Gastroesophageal sphincter (tissue), 4 donors: Measurements from ENCODE around the gene AMZ1. TPM values are rescaled to one million over a fixed set of nuclear protein-coding genes. Genes with fewer than 3 reads are reported as not detected.
A peak's percentile ranks its signal among the peaks of the same experiment; 100 is the strongest.
"Not testable (repeated sequence)": the region's sequence is repeated elsewhere in the genome, so short reads cannot be mapped to it uniquely, and the experiment has no call there.

Experiments used
- ATAC-seq: fragments of 150-250 bp; one replicate; pipeline ENCODE4 v1.9.1; 2016; ENCODE audit warnings: mild to moderate bottlenecking, moderate library complexity
- H3K27ac ChIP-seq, 4 donors: fragments of 200-600 bp; sonication (generic) in 3 of 4; 1 replicate in 3 of 4; 2 replicates in 1 of 4; pipeline ENCODE4 v1.5.1; 2016 to 2019
- H3K27me3 ChIP-seq: fragments of 200-600 bp; sonication (generic); one replicate; pipeline ENCODE4 v1.5.1; 2019
- H3K36me3 ChIP-seq, 2 donors: fragments of 200-600 bp; sonication (generic); one replicate each; pipeline ENCODE4 v1.5.1; 2019; ENCODE audit warnings: control low read depth in 1 of 2
- H3K4me1 ChIP-seq, 3 donors: fragments of 200-600 bp; sonication (generic); 1 replicate in 2 of 3; 2 replicates in 1 of 3; pipeline ENCODE4 v1.5.1; 2016 to 2019; ENCODE audit warnings: control low read depth in 2 of 3
- H3K4me3 ChIP-seq, 2 donors: fragments of 200-600 bp; sonication (generic); one replicate each; pipeline ENCODE4 v1.5.1; 2019; ENCODE audit warnings: mild to moderate bottlenecking in 1 of 2, moderate library complexity in 1 of 2
- H3K9me3 ChIP-seq, 3 donors: fragments of 200-600 bp; sonication (generic); one replicate each; pipeline ENCODE4 v1.5.1; 2017 to 2019; ENCODE audit warnings: control low read depth in 2 of 3
- EP300 ChIP-seq: sonication (generic); formaldehyde crosslinking; IDR thresholded peaks from one replicate; pipeline ENCODE4 v1.6.1; 2017; ENCODE audit warnings: antibody characterized with exemption, mild to moderate bottlenecking
- POLR2A ChIP-seq, 2 donors: fragments of 450-650 bp; IDR thresholded peaks; one replicate each; pipeline ENCODE4 v1.6.1; 2017; ENCODE audit warnings: antibody characterized with exemption in 2 of 2, mild to moderate bottlenecking in 2 of 2, moderate library complexity in 1 of 2
- POLR2AphosphoS5 ChIP-seq: sonication (generic); formaldehyde crosslinking; IDR thresholded peaks from one replicate; pipeline ENCODE4 v1.6.1; 2017; ENCODE audit warnings: antibody characterized with exemption
- WGBS, 2 donors: methylation state at CpG; one replicate each; pipeline ENCODE4 v1.1.5; 2018; ENCODE audit warnings: low coverage in 1 of 2; 5-methylcytosine and 5-hydroxymethylcytosine counted together
- total RNA-seq, 4 donors: library from RNA; depleted of rRNA; stranded (reverse); fragments of >200 nt; gene quantifications; one replicate each; pipeline ENCODE4 v1.1.0, GENCODE V29; 2016
- TF ChIP-seq, protein P1 (sequence below), 4 experiments: fragments of 200-600 bp in 2 of 4; fragments of 450-650 bp in 2 of 4; sonication (generic) in 1 of 4; IDR thresholded peaks; one replicate each; pipeline ENCODE4 v1.5.1; 2017 to 2019; ENCODE audit warnings: antibody characterized with exemption in 4 of 4, mild to moderate bottlenecking in 2 of 4, moderate library complexity in 2 of 4

AMZ1 gene
- total RNA-seq, 4 donors from 2014 or later: 0.12 to 0.62 (median 0.32) TPM

DNA sequence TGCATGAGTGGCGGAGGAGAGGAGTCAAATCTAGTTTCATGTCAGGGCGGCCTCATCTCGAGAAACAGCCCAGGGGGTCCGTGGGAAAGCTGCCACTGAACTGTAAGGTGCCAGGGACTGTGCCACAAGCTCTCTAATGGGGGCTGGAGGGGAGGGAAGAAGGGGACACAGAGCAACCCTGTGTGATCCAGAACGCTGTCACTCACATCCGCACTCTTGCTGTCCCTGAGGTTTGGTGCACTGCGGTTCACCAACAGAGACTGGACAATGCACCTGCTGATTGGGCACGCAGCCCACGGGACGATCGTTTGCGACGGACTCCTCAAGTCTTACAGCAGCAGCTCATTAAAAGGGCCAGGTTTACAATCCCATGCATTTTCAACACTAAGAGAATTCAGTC, 47.7 kb downstream of the AMZ1 start:
- WGBS, 2 donors: 84 to 100% methylated on average over 1 to 5 of the region's 13 CpGs
- no peak for TF ChIP-seq POLR2AphosphoS5
- no peak overlapping the region for H3K27ac ChIP-seq
- peaks cover 0 to 12% of the 10 kb centered on the region in 2 donors for H3K36me3 ChIP-seq
- no peaks in the 10 kb centered on the region for H3K27me3 ChIP-seq
- H3K4me3 ChIP-seq: no peak overlapping the region
- no peaks in the 10 kb centered on the region for H3K9me3 ChIP-seq
- peaks cover 0 to 45% (median 5%) of the 10 kb centered on the region in 3 donors for H3K4me1 ChIP-seq
- ATAC-seq: no peak

GRCh38 chr7:2736411-2736914, 48.5 kb downstream of the AMZ1 start:
- no peak overlapping the region for H3K27ac ChIP-seq
- H3K4me1 ChIP-seq: peaks cover 0 to 43% (median 5%) of the 10 kb centered on the region in 3 donors
- H3K9me3 ChIP-seq: no peaks in the 10 kb centered on the region
- no peaks in the 10 kb centered on the region for H3K27me3 ChIP-seq
- H3K36me3 ChIP-seq: peaks cover 0 to 5% of the 10 kb centered on the region in 2 donors
- 80% methylated on average over 1 of the region's 17 CpGs; no CpG with 5 or more reads in 1 of the 2 donors for WGBS, 2 donors
- no peak overlapping the region for H3K4me3 ChIP-seq
- ATAC-seq: no peak
- TF ChIP-seq EP300 (no peak), POLR2AphosphoS5 (no peak), POLR2A (IDR thresholded peaks at IDR 0.05) (no peak)
- TF ChIP-seq, protein P1, sequence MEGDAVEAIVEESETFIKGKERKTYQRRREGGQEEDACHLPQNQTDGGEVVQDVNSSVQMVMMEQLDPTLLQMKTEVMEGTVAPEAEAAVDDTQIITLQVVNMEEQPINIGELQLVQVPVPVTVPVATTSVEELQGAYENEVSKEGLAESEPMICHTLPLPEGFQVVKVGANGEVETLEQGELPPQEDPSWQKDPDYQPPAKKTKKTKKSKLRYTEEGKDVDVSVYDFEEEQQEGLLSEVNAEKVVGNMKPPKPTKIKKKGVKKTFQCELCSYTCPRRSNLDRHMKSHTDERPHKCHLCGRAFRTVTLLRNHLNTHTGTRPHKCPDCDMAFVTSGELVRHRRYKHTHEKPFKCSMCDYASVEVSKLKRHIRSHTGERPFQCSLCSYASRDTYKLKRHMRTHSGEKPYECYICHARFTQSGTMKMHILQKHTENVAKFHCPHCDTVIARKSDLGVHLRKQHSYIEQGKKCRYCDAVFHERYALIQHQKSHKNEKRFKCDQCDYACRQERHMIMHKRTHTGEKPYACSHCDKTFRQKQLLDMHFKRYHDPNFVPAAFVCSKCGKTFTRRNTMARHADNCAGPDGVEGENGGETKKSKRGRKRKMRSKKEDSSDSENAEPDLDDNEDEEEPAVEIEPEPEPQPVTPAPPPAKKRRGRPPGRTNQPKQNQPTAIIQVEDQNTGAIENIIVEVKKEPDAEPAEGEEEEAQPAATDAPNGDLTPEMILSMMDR (IDR thresholded peaks at IDR 0.05): no peak

DNA sequence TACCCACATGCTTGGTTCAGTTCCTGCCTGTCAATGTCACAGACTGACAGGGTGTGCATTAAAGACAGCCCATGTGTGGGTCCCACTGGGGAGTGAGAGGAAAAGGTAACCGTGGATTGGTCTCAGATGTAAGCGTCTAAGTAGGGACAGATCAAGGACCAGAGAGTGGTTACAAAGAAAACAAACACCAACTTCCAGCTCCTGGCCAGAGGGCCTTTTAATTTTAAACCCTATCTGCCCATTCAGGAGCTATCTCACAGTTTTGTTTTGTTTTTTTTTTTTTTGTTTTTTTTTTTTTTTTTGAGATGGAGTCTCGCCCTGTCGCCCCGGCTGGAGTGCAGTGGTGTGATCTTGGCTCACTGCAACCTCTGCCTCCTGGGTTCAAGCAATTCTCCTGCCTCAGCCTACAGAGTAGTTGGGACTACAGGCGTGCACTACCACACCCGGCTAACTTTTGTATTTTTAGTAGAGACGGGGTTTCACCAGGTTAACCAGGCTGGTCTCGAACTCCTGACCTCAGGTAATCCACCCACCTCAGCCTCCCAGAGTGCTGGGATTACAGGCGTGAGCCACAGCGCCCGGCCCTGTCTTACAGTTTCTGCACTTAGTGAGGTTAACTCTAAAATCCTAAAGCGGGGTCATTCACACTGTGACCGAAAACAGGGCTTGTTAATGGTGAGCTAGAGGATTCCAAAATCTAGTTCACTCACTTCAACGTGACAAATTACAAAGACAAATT, 49.2 kb downstream of the AMZ1 start:
- H3K9me3 ChIP-seq, H3K4me3 ChIP-seq, H3K36me3 ChIP-seq, ATAC-seq, H3K27me3 ChIP-seq: not testable (repeated sequence)
- 50 to 73% methylated on average over 1 to 10 of the region's 15 CpGs for WGBS, 2 donors
- H3K27ac ChIP-seq: peak overlapping the region in 2 of 4 donors; percentile 56 to 64
- peaks cover 0 to 43% (median 5%) of the 10 kb centered on the region in 3 donors for H3K4me1 ChIP-seq

- peak overlapping the region in 3 of 4 donors; percentile 25 to 64 (median 56) for H3K27ac ChIP-seq
- peaks cover 0 to 41% (median 5%) of the 10 kb centered on the region in 3 donors for H3K4me1 ChIP-seq
- H3K36me3 ChIP-seq: no peaks in the 10 kb centered on the region
- peak; percentile 76 for ATAC-seq
- WGBS, 2 donors: 28 to 40% methylated on average over 18 of the region's 18 CpGs
- TF ChIP-seq POLR2A (IDR thresholded peaks at IDR 0.05): peak; percentile 24 to 26
- TF ChIP-seq, protein P1 (IDR thresholded peaks at IDR 0.05): no peak
- peak; percentile 72 for TF ChIP-seq POLR2AphosphoS5
- TF ChIP-seq EP300: no peak
- no peaks in the 10 kb centered on the region for H3K27me3 ChIP-seq
- no peaks in the 10 kb centered on the region for H3K9me3 ChIP-seq
- peak overlapping the region in 1 of 2 donors; percentile 1 for H3K4me3 ChIP-seq
Measured at GRCh38 chr7:2737771-2738540, 50.0 kb downstream of the AMZ1 start.

DNA sequence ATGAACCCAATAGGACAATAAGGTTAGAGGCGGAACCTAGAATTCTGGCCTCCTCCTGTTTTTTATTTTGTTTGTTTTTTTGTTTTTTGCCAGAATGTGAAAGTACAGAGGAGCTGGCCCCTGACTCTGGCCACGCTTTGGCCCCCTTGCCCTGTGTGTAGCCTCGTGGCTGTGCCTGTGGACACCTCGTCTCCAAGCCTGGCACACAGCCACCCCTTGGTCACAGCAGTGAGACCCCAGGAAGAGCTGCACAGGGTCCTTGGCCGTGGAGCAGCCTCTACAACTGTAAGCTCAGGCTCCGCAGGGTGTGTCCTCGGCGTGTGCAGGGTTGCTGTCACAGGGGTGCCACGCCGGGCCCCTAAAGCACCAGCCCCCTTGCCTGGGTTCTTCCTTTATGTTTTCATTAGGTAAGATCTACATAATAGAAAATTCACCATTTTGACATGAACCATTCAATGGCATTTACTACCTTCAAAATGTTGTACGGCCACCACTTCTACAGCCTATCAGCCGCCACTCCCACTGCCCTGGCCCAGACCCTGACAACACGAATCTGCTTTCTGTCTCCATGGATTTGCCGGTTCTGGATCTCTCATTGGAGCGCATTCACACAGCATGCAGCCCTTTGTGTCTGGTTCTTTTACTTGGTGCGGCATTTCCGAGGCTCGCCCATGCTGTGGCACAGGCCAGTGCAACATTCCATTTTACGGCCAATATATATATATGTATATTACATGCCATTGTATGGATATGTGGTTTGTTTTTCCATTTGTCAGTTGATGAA, 51.0 kb downstream of the AMZ1 start:
- WGBS, 2 donors: 87 to 90% methylated on average over 11 to 18 of the region's 19 CpGs
- ATAC-seq: no peak
- no peaks in the 10 kb centered on the region for H3K9me3 ChIP-seq
- no peak overlapping the region for H3K4me3 ChIP-seq
- H3K36me3 ChIP-seq: no peaks in the 10 kb centered on the region
- TF ChIP-seq EP300 (no peak), POLR2AphosphoS5 (no peak), POLR2A (IDR thresholded peaks at IDR 0.05) (no peak)
- TF ChIP-seq, protein P1 (IDR thresholded peaks at IDR 0.05): no peak
- H3K4me1 ChIP-seq: peaks cover 0 to 32% (median 5%) of the 10 kb centered on the region in 3 donors
- peak overlapping the region in 2 of 4 donors; percentile 56 to 64 for H3K27ac ChIP-seq
- H3K27me3 ChIP-seq: no peaks in the 10 kb centered on the region

DNA sequence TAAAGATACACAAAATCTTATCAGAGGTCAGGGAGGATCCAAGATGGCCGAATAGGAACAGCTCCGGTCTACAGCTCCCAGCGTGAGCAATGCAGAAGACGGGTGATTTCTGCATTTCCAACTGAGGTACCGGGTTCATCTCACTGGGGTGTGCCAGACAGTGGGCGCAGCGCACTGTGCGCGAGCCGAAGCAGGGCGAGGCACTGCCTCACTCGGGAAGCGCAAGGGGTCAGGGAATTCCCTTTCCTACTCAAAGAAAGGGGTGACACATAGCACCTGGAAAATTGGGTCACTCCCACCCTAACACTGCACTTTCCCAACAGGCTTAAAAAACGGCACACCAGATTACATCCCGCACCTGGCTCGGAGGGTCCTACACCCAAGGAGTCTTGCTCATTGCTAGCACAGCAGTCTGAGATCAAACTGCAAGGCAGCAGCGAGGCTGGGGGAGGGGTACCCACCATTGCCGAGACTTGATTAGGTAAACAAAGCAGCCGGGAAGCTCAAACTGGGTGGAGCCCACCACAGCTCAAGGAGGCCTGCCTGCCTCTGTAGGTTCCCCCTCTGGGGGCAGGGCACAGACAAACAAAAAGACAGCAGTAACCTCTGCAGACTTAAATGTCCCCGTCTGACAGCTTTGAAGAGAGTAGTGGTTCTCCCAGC, 55.7 kb downstream of the AMZ1 start:
- H3K4me1 ChIP-seq, H3K27ac ChIP-seq, H3K4me3 ChIP-seq, H3K36me3 ChIP-seq, H3K9me3 ChIP-seq, ATAC-seq, H3K27me3 ChIP-seq: not testable (repeated sequence)
- 90 to 91% methylated on average over 6 to 14 of the region's 20 CpGs for WGBS, 2 donors

DNA sequence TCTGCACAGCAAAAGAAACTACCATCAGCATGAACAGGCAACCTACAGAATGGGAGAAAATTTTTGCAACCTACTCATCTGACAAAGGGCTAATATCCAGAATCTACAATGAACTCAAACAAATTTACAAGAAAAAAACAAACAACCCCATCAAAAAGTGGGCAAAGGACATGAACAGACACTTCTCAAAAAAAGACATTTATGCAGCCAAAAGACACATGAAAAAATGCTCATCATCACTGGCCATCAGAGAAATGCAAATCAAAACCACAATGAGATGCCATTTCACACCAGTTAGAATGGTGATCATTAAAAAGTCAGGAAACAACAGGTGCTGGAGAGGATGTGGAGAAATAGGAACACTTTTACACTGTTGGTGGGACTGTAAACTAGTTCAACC, 60.7 kb downstream of the AMZ1 start:
- not testable (repeated sequence) for H3K9me3 ChIP-seq, H3K27me3 ChIP-seq, H3K4me3 ChIP-seq, H3K27ac ChIP-seq, ATAC-seq, H3K36me3 ChIP-seq, H3K4me1 ChIP-seq
